ENCODE data around the gene NRP1.

NRP1 gene

GRCh38 chr10:33376976-33377657 is 42.6 kb upstream of the NRP1 start:
- Histone ChIP-seq H3K4me3 (ENCODE audit: control insufficient read depth in 1 of 7, extremely low read depth in 1 of 7, insufficient read depth in 4 of 7, low read depth in 2 of 7, low read length in 6 of 7) (no peak overlapping the region), H3K27ac (ENCODE audit: insufficient read depth in 1 of 2, low read depth in 1 of 2, low read length in 2 of 2, poor library complexity in 1 of 2, severe bottlenecking in 2 of 2) (no peak overlapping the region)

GRCh38 chr10:33376476-33376875 is 42.0 kb upstream of the NRP1 start:
- POLR2A ChIA-PET, result no interaction called here
- CTCF ChIA-PET, result interaction anchor here (0.9 to 1.6 kb wide), 2 partner anchors 39 to 46 kb away, joined by 3 to 4 read pairs; no protein-coding TSS in a partner anchor
- Histone ChIP-seq H3K9me3 (ENCODE audit: control extremely low read depth in 1 of 5, control insufficient read depth in 4 of 5, insufficient read depth in 2 of 5, low read depth in 1 of 5, low read length in 4 of 5) (peaks cover 0 to 3% (median 0%) of the 10 kb centered on the region in 5 experiments), H3K4me1 (ENCODE audit: control extremely low read depth in 1 of 4, control insufficient read depth in 4 of 4, insufficient read depth in 4 of 4, low read length in 3 of 4) (peaks cover 0 to 4% (median 0%) of the 10 kb centered on the region in 4 experiments), H3K36me3 (ENCODE audit: control insufficient read depth in 4 of 4, insufficient read depth in 4 of 4, low read length in 3 of 4) (no peaks in the 10 kb centered on the region), H3K27me3 (replicated peaks in 2 of 5; ENCODE audit: control insufficient read depth in 4 of 5, insufficient read depth in 5 of 5, low read length in 4 of 5) (no peaks in the 10 kb centered on the region), H3K4me3 (ENCODE audit: control insufficient read depth in 1 of 7, extremely low read depth in 1 of 7, insufficient read depth in 4 of 7, low read depth in 2 of 7, low read length in 6 of 7) (no peak overlapping the region), H3K27ac (ENCODE audit: insufficient read depth in 1 of 2, low read depth in 1 of 2, low read length in 2 of 2, poor library complexity in 1 of 2, severe bottlenecking in 2 of 2) (no peak overlapping the region)
- no peak for DNase-seq
- WGBS (ENCODE audit: insufficient coverage), result no CpG with 5 or more reads among the region's 2 CpGs

More at GRCh38 chr10:33376976-33377657, 42.6 kb upstream of the NRP1 start:
- DNase-seq, result peak in 2 of 3 donors; percentile 22
- Histone ChIP-seq H3K4me1 (ENCODE audit: control extremely low read depth in 1 of 4, control insufficient read depth in 4 of 4, insufficient read depth in 4 of 4, low read length in 3 of 4) (peaks cover 0 to 4% (median 0%) of the 10 kb centered on the region in 4 experiments), H3K36me3 (ENCODE audit: control insufficient read depth in 4 of 4, insufficient read depth in 4 of 4, low read length in 3 of 4) (no peaks in the 10 kb centered on the region), H3K9me3 (ENCODE audit: control extremely low read depth in 1 of 5, control insufficient read depth in 4 of 5, insufficient read depth in 2 of 5, low read depth in 1 of 5, low read length in 4 of 5) (peaks cover 0 to 3% (median 0%) of the 10 kb centered on the region in 5 experiments), H3K27me3 (replicated peaks in 2 of 5; ENCODE audit: control insufficient read depth in 4 of 5, insufficient read depth in 5 of 5, low read length in 4 of 5) (no peaks in the 10 kb centered on the region)
- ChIA-PET POLR2A (no interaction called here), CTCF (interaction anchor here (1.6 kb wide), 1 partner anchor 40 kb away, joined by 4 read pairs; no protein-coding TSS in a partner anchor)
- WGBS (ENCODE audit: insufficient coverage), result no CpG with 5 or more reads among the region's 4 CpGs

- Histone ChIP-seq H3K36me3 (ENCODE audit: control insufficient read depth in 4 of 4, insufficient read depth in 4 of 4, low read length in 3 of 4) (no peaks in the 10 kb centered on the region), H3K4me1 (ENCODE audit: control extremely low read depth in 1 of 4, control insufficient read depth in 4 of 4, insufficient read depth in 4 of 4, low read length in 3 of 4) (peaks cover 0 to 4% (median 0%) of the 10 kb centered on the region in 4 experiments), H3K27me3 (replicated peaks in 2 of 5; ENCODE audit: control insufficient read depth in 4 of 5, insufficient read depth in 5 of 5, low read length in 4 of 5) (peaks cover 0 to 5% (median 0%) of the 10 kb centered on the region in 5 experiments), H3K27ac (ENCODE audit: insufficient read depth in 1 of 2, low read depth in 1 of 2, low read length in 2 of 2, poor library complexity in 1 of 2, severe bottlenecking in 2 of 2) (no peak overlapping the region), H3K9me3 (ENCODE audit: control extremely low read depth in 1 of 5, control insufficient read depth in 4 of 5, insufficient read depth in 2 of 5, low read depth in 1 of 5, low read length in 4 of 5) (peaks cover 0 to 6% (median 3%) of the 10 kb centered on the region in 5 experiments), H3K4me3 (ENCODE audit: control insufficient read depth in 1 of 7, extremely low read depth in 1 of 7, insufficient read depth in 4 of 7, low read depth in 2 of 7, low read length in 6 of 7) (no peak overlapping the region)
- ChIA-PET CTCF (interaction anchor here (1.5 to 1.7 kb wide), 2 partner anchors 11 to 38 kb away, joined by 3 to 4 read pairs; partner anchors contain the start of gene NRP1), POLR2A (no interaction called here)
- no peak for DNase-seq
- no CpG with 5 or more reads among the region's 2 CpGs for WGBS (ENCODE audit: insufficient coverage)
These were observed 38.8 kb upstream of the NRP1 start for GRCh38 chr10:33373263-33373662.

GRCh38 chr10:33371234-33371633 is 36.8 kb upstream of the NRP1 start:
- H3K27me3 ChIP-seq (replicated peaks in 2 of 5; ENCODE audit: control insufficient read depth in 4 of 5, insufficient read depth in 5 of 5, low read length in 4 of 5), result peaks cover 0 to 5% (median 0%) of the 10 kb centered on the region in 5 experiments
- ChIA-PET CTCF (no interaction called here), POLR2A (no interaction called here)
- WGBS (ENCODE audit: insufficient coverage), result no CpG with 5 or more reads among the region's 4 CpGs
- DNase-seq, result no peak
- H3K9me3 ChIP-seq (ENCODE audit: control extremely low read depth in 1 of 5, control insufficient read depth in 4 of 5, insufficient read depth in 2 of 5, low read depth in 1 of 5, low read length in 4 of 5), result peaks cover 0 to 16% (median 9%) of the 10 kb centered on the region in 5 experiments
- no peak overlapping the region for H3K27ac ChIP-seq (ENCODE audit: insufficient read depth in 1 of 2, low read depth in 1 of 2, low read length in 2 of 2, poor library complexity in 1 of 2, severe bottlenecking in 2 of 2)
- H3K36me3 ChIP-seq (ENCODE audit: control insufficient read depth in 4 of 4, insufficient read depth in 4 of 4, low read length in 3 of 4), result no peaks in the 10 kb centered on the region
- no peak overlapping the region for H3K4me3 ChIP-seq (ENCODE audit: control insufficient read depth in 1 of 7, extremely low read depth in 1 of 7, insufficient read depth in 4 of 7, low read depth in 2 of 7, low read length in 6 of 7)
- no peaks in the 10 kb centered on the region for H3K4me1 ChIP-seq (ENCODE audit: control extremely low read depth in 1 of 4, control insufficient read depth in 4 of 4, insufficient read depth in 4 of 4, low read length in 3 of 4)

GRCh38 chr10:33370434-33370930 is 36.0 kb upstream of the NRP1 start:
- DNase-seq, result no peak
- Histone ChIP-seq H3K27me3 (replicated peaks in 2 of 5; ENCODE audit: control insufficient read depth in 4 of 5, insufficient read depth in 5 of 5, low read length in 4 of 5) (peaks cover 0 to 5% (median 0%) of the 10 kb centered on the region in 5 experiments), H3K9me3 (ENCODE audit: control extremely low read depth in 1 of 5, control insufficient read depth in 4 of 5, insufficient read depth in 2 of 5, low read depth in 1 of 5, low read length in 4 of 5) (peaks cover 0 to 19% (median 11%) of the 10 kb centered on the region in 5 experiments), H3K27ac (ENCODE audit: insufficient read depth in 1 of 2, low read depth in 1 of 2, low read length in 2 of 2, poor library complexity in 1 of 2, severe bottlenecking in 2 of 2) (no peak overlapping the region), H3K4me3 (ENCODE audit: control insufficient read depth in 1 of 7, extremely low read depth in 1 of 7, insufficient read depth in 4 of 7, low read depth in 2 of 7, low read length in 6 of 7) (no peak overlapping the region), H3K4me1 (ENCODE audit: control extremely low read depth in 1 of 4, control insufficient read depth in 4 of 4, insufficient read depth in 4 of 4, low read length in 3 of 4) (peaks cover 0 to 2% (median 2%) of the 10 kb centered on the region in 4 experiments), H3K36me3 (ENCODE audit: control insufficient read depth in 4 of 4, insufficient read depth in 4 of 4, low read length in 3 of 4) (no peaks in the 10 kb centered on the region)
- 100% methylated on average over 1 of the region's 2 CpGs for WGBS (ENCODE audit: insufficient coverage)
- POLR2A ChIA-PET, result no interaction called here
- CTCF ChIA-PET, result no interaction called here

- ChIA-PET CTCF (no interaction called here), POLR2A (no interaction called here)
- no peak for DNase-seq
- Histone ChIP-seq H3K27me3 (replicated peaks in 2 of 5; ENCODE audit: control insufficient read depth in 4 of 5, insufficient read depth in 5 of 5, low read length in 4 of 5) (peaks cover 0 to 5% (median 0%) of the 10 kb centered on the region in 5 experiments), H3K27ac (ENCODE audit: insufficient read depth in 1 of 2, low read depth in 1 of 2, low read length in 2 of 2, poor library complexity in 1 of 2, severe bottlenecking in 2 of 2) (no peak overlapping the region), H3K36me3 (ENCODE audit: control insufficient read depth in 4 of 4, insufficient read depth in 4 of 4, low read length in 3 of 4) (no peaks in the 10 kb centered on the region), H3K9me3 (ENCODE audit: control extremely low read depth in 1 of 5, control insufficient read depth in 4 of 5, insufficient read depth in 2 of 5, low read depth in 1 of 5, low read length in 4 of 5) (peaks cover 0 to 19% (median 8%) of the 10 kb centered on the region in 5 experiments), H3K4me1 (ENCODE audit: control extremely low read depth in 1 of 4, control insufficient read depth in 4 of 4, insufficient read depth in 4 of 4, low read length in 3 of 4) (peaks cover 0 to 8% (median 8%) of the 10 kb centered on the region in 4 experiments), H3K4me3 (ENCODE audit: control insufficient read depth in 1 of 7, extremely low read depth in 1 of 7, insufficient read depth in 4 of 7, low read depth in 2 of 7, low read length in 6 of 7) (no peak overlapping the region)
- 96% methylated on average over 3 of the region's 4 CpGs for WGBS (ENCODE audit: insufficient coverage)
These were observed 33.6 kb upstream of the NRP1 start for GRCh38 chr10:33368086-33368485.

- Histone ChIP-seq H3K4me1 (ENCODE audit: control extremely low read depth in 1 of 4, control insufficient read depth in 4 of 4, insufficient read depth in 4 of 4, low read length in 3 of 4) (peaks cover 0 to 8% (median 8%) of the 10 kb centered on the region in 4 experiments), H3K27ac (ENCODE audit: insufficient read depth in 1 of 2, low read depth in 1 of 2, low read length in 2 of 2, poor library complexity in 1 of 2, severe bottlenecking in 2 of 2) (peak overlapping the region in 1 of 2 experiments; percentile 57), H3K27me3 (replicated peaks in 2 of 5; ENCODE audit: control insufficient read depth in 4 of 5, insufficient read depth in 5 of 5, low read length in 4 of 5) (peaks cover 0 to 5% (median 0%) of the 10 kb centered on the region in 5 experiments), H3K36me3 (ENCODE audit: control insufficient read depth in 4 of 4, insufficient read depth in 4 of 4, low read length in 3 of 4) (no peaks in the 10 kb centered on the region), H3K9me3 (ENCODE audit: control extremely low read depth in 1 of 5, control insufficient read depth in 4 of 5, insufficient read depth in 2 of 5, low read depth in 1 of 5, low read length in 4 of 5) (peaks cover 2 to 21% (median 8%) of the 10 kb centered on the region in 5 experiments), H3K4me3 (ENCODE audit: control insufficient read depth in 1 of 7, extremely low read depth in 1 of 7, insufficient read depth in 4 of 7, low read depth in 2 of 7, low read length in 6 of 7) (no peak overlapping the region)
- ChIA-PET CTCF (interaction anchor here (1.1 kb wide), 1 partner anchor 19 kb away, joined by 3 read pairs; no protein-coding TSS in a partner anchor), POLR2A (no interaction called here)
- DNase-seq, result peak; percentile 70 to 95 (median 91)
These were observed 31.5 kb upstream of the NRP1 start for GRCh38 chr10:33365871-33366411.

Data from common myeloid progenitor, CD34-positive (primary cell).